HG02678 (cell line): Measurements from ENCODE around the gene GAB2.
"Not testable (repeated sequence)": the region's sequence is repeated elsewhere in the genome, so short reads cannot be mapped to it uniquely, and the experiment has no call there.

ENCODE experiments used
- ATAC-seq: cut with Tn5 transposase; IDR thresholded peaks from one replicate; pipeline ENCODE4 v1.9.1; 2021; ENCODE audit warnings: mild to moderate bottlenecking, moderate library complexity; ENCODE audit not compliant: unreplicated experiment

Gene GAB2

DNA sequence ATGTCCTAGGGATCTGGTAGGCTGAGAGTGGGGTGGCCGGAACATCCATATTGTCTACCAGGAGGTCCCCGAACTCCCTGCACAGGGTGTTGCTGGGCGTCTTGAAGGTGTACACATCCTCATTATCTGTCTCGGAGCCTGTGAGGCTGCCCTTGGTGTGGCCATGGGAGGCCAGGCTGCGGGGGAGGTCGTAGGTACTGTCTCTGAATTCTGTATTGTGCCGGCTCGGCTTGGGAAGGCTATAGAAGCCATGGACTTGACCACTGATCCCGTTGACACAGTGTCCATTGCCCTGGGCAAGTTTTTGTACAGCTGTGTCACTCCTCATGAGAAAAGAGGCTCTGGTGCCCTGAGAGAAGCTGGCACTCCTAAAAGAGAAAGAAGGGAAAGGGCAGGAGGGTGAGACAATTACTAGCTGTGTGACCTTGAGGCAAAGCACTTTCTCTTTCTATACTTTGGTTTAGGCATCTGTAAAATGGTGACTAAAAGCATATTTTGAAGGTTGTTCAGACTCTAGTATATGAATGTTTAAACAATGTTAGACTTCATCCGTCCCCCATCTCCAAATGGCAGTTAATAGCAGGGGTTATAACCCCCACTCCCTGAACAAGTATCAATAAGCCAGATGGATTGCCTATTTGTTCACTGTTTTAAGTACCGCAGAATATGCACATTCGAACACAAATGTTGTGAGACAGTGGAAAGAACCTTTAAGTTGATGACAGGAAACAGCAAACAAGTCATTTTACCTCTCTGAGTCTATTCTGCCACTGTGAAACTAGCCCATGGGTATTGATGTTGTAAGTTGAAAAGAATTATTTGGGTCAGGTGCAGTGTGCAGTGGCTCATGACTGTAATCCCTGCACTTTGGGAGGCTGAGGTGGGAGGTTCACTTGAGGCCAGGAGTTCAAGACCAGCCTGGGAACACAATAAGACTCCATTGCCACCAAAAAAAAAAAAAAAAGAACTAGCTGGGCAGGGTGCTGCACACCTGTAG, 190.6 kb downstream of the GAB2 start:
- no peak for ATAC-seq

DNA sequence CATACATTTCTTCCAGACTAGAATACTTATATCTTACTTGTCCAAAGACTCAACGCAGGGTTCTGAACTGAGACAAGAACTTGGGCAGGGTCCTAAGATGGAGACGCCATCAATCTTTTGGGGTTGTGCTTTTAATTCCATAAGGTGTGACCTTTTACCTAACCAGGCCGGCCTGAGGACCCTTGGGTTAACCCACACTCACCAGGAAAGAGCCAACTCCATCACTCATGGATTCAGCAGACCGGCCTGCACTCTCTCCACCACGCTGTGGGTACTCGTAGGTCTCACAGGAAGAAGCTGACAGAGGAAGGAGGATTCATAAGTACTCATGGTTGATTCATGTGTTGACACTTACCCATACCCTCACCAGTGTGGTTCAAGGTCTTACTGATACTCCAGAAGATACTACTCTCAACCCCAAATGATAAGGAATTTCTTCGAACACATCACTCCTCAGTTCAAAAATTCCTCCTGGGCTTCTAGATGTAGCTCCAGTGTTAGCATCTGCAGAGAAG, 192.7 kb downstream of the GAB2 start:
- no peak for ATAC-seq

DNA sequence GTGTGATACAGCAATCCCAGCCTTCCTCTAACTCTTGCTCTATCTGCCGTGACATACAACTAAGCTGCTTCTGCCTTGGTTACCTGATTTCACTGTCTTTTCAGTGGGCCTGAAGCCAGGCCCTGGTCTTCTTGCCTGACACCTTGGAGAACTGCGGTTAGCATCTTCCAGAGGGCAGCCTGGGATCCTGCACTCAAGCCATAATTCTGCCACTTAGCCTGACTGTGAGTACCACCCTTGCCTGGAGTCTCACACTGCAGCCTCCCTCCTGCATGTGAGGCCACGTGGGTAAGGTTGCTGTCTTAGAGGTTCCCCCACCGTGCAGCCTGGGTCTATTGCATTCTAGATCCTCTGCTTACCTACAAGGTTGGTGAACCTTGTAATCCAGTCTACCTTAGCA, 193.1 kb downstream of the GAB2 start:
- no peak for ATAC-seq

DNA sequence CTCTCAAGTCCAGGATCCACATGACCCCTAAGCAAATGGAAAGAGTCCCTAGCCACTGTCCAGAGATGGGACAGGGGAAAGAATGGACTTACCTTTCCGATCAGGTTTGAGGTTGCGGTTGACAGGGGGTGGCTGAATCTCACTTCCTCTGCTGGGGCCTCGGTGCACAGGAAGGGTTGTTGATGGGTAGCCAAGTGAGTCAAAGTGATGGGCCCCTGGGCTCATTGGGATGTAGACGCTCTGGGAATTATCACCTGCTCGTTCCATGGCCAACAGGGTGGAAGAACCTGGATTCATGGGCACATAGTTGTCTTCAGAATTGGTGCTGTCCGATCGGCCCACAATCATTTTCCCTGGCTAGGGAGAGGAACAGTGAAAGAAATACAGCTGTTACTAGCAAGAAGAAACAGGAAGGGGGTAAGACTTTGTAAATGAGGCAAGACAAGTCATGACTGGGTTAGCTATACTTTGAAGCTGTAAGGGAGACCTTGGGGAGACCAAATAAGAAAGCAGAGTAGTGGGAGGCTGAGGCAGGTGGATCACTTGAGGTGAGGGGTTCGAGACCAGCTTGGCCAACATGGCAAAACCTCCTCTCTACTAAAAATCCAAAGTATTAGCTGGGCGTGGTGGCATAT, 194.2 kb downstream of the GAB2 start:
- peak; percentile 80 for ATAC-seq

DNA sequence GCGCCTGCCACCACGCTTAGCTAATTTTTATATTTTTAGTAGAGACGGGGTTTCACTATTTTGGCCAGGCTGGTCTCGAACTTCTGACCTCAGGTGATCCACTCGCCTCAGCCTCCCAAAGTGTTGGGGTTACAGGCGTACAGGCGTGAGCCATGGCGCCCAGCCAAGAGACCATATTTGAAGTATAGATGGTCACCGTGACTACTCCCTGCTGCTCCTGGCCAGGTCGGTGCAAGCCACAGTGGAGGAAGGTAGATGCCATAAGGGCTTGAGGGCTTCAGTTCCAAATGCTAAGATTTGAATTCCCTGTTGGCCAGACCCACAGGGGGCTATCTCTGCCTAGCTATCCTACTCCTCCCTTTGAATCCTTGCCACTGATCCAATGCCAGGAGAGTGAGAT, 194.9 kb downstream of the GAB2 start:
- ATAC-seq = not testable (repeated sequence)

DNA sequence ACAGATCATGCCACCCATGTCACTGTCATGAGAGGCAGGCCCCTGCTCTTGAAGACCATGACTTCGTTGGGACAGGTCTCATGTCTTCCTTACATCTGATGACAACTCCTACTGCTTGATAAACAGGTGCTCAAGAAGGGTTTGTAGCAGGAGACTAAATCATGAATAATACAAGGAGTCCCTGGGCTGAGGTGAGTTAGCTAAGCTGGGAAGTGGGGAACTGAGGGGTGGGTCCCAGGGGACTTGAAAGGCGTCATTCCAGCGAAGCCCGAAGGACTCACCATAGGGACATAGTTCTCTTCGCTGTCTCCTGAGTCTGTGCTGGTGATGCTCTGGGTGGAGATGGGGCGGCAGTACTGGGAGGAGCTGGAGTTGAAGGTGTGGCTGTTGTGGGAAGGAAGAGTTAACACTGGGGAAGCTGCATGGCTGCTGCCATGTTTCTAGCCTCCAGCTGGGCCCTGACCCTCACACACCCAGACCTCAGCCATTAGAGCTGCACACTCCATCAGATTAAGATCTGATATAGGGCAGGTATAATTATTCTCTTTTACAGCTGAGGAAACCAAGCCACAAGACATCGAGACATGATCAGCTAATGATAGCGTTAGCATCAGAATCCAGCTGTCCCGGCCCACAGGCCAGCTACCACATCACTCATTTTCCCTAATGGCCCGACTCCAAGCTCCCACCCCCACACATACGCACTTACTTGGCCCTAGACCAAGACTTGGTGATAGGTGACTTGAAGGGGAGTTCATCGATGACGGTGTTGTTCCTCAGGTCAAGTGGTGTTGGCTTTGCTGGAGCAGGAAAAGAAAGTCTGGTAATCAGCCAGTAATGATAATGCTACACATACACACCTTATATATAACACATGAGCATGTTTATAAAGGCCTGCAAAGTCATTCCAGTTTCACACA, 196.0 kb downstream of the GAB2 start:
- ATAC-seq = no peak

DNA sequence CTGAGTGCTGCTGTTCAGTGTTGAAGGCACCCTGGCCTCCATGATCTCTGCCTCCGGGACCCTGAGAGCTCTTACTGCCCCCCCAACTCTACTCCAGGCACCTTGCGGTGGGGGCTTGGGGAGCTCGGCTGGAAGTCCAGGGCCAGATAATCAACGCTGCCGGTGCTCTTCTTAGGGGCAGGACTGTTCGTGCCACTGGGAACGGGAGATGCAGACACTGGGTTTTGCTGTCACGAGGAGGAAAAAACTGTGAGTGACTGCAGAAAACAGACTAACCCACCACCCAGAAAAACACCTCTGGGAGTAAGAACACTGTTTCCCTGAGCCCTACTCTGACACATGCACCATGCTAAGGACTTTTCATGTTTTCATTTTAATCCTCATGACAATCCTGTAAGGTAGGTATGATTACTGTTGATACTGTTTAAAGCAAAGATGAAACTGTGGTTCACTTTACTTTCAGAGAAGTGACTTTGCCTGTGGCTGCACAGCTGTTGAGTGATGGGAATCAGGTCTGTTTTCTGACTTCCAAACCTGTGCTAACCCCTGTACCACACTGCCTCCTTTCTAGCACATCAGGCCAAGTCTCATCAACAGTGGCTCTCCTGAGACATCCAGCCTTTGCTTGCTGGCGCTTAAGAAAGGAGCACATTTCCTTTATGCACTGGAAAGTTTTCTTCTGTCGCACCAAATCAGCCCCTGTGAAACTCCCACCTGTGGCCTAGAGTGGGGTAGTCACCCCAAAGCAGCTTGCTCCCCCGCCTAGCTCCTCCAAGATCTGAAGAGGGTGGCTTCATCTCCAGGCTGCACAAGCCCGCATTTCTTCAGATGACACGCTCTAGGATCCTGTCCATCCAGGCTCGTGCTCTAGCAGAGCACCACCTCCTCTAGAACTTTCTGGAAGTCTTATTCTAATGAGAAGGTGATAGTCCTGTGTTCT, 197.1 kb downstream of the GAB2 start:
- no peak for ATAC-seq

DNA sequence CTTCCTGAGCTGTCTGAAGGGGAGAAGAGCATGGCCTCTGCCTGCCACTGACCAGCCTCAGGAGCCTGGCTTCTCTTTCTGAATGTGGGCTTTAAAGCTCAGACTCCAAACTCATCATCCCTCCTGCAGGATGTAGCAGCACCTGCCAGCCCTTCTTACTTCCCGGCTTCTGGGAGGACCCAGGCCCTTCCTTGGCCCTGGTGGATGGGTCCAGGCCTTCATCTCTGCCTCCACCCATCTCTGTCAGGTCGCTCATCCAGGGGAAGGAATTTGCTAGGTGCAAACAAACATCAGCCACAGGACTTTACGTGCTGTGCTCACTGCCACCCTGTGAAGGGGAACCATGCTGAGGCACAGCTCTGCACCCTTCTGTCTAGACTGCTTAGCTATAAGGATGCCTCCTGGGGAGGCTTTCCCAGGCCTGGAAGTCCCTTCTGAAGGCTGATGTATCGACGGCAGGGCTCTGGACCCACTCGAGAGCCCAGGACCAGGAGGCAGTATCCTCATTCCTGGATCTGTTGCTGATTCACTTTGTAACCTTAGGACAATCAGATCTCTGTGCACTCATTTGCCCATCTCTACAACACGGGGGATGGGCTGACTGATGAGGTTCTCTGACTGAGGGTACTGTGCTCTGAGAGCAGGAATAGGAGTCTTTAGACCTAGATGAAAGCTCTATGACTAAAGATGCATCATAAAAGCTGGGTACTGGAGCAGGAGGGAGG, 198.0 kb downstream of the GAB2 start:
- ATAC-seq = no peak

DNA sequence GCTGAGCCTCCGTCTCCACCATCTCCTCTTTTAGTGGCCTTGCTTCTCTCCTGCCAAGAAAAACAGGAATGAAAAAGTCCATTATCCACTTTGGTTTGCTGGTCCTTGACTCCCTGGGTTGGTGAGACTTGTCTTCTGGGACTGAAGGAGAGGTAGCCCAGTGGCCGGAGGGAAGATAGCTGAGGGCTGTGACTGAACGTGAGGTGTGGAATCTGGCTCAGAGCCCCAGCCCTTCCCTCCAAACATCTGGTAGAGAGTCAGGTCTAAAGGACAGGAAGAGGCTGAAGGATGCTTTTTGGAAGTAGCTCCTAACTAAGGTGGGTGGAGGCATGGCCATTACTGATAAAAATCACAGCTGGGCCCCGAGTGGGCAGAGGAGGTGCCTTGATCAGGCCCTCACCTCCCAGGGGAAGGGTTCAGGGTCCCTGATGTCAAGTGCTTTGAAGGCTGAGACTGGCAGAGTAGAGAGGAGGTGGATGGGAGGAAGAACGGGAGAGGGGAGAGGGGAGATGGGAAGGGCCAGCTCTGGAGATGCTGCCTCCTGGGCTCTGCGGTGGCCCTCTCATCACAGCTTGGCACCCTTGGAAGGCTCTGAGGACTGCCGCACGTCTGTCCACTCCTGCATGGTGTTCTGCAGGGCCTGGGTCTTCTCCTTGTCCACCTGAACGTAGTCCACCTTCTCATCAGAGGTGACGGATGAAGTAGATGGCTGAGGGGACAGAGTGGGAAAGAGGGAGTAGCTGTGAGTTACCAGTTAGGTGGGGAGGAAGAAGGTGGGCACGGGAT, 198.7 kb downstream of the GAB2 start:
- no peak for ATAC-seq

DNA sequence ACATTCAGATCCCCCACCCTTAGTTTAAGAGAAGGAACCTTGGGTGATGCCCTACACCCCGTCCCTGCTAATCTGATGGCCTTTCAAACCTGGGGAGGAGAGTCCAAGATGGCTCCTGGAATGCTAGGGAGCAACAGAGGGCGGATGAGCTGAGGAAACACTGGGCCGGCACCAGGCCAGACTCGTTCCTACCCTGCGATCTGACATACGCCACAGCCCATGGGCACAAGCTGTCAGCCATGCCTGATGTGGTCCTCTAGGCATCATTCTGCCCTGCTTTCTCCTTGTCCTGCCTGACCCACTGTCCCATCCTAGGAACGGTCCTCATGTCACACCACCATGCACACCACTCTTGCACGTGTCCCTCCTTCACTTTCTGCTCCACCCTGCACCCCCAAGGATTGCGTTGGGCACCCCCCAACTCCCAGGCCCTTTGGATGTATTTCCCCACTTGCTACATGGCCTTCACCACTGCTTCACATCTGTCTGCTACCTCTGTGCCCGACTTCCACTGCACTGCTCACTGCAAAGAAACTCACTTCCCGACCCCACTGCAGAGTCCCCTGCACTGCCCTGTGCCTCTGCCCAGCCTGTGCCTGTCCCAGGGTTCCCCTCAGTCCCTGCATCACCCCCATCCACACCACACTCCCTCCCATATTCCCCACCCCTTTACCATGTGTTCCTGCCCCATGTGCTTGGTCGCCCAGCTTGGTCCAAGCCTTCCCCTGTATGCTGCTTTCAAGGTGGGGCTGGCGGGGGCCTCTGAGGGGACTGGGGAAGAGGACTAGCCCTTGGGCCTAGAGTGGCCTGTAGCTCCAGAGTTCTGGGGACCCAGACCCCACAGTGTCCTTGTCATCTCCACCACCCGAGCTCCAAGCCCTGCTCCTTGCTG, 199.7 kb downstream of the GAB2 start:
- no peak for ATAC-seq

DNA sequence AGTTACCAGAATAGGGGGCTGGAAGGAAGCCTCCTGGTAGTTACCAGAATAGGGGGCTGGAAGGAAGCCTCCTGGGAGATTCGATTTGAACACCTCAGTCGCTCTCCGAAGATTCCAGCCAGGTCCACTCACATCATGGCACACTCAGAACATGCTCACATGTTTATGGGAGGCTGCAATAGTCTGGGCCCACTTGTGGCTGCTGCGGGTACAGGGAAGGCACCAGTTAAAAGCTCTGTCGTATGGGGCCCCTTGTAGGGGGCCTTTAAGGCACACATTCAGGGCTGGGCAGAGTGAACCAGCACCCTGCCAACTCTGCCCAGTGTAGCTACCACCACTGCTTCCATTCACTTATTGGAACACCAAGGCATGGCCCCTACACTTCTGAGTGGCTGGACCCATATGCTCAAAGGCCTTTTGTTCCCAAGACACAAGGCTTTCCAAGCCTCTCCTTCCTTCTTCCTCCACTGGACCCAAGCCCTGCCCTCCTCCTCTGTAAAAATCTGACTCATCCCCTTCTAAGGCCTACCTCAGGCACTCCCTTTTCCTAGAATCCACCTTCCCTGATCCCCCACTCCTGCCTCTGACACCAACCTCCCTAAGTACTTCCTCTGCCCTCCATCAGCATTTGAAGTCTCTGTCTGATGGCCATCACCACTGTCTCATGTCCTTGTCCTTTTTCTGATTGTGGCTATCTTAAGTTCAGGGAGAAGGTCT, 200.9 kb downstream of the GAB2 start:
- ATAC-seq = no peak

DNA sequence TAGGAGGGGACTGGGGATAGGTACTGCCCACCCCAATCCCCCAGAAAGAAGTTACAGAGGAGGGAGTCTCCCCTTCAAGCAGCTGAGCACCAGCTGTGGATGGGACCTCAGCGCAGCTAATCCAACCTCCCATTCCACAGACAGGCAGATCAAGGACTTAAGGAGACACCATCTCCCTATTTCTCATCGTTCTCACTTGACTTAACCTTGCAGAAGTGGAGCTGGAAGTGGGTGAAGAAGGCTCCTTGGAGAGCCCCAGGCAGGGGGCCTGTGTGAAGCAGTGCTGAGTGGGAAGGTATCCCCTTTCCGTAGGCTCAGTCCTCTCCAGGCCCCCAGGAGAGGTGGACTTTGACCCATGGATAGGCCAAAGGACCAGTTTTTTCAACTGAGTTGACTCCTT, 201.6 kb downstream of the GAB2 start:
- no peak for ATAC-seq

DNA sequence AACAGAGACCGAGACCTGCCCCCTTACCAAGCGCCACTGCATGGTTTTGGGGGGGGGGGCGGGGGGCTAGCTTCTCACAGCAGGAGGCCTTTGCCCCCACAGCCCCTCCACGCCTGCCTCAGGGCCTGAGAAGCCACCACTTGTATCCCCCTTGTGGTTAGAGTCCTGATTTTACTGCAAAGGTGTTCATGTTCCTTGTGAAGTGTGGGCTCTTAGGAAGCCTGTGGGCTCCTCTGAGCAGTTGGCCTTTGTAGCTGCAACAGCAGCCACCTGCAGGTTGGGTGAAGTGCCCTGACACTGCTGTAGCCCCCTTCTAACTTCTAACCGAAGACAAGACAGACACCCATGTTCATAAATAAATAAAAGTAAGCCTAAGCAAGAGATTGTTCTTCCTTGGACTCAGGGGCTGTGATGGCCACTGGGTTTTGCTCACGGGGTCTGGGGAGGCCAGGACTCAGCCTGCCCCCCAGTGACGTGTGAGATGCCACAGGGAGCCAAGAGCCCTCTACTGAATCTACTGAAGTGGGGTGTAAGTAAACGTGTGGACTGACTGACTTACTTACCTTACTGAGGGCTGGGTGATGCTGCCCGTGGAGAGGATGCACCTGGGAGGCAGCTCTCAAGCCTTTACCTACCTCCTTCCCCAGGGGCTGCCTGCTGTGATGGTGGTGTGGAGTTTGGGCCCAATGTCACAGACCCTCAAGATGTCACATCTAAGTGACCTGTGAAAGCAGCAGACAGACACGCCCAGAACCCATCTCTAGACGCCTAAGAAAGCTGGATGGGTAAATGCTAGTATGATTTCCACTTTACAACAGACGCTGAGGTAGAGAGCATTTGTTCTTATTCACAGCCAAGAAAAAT, 203.1 kb downstream of the GAB2 start:
- no peak for ATAC-seq

DNA sequence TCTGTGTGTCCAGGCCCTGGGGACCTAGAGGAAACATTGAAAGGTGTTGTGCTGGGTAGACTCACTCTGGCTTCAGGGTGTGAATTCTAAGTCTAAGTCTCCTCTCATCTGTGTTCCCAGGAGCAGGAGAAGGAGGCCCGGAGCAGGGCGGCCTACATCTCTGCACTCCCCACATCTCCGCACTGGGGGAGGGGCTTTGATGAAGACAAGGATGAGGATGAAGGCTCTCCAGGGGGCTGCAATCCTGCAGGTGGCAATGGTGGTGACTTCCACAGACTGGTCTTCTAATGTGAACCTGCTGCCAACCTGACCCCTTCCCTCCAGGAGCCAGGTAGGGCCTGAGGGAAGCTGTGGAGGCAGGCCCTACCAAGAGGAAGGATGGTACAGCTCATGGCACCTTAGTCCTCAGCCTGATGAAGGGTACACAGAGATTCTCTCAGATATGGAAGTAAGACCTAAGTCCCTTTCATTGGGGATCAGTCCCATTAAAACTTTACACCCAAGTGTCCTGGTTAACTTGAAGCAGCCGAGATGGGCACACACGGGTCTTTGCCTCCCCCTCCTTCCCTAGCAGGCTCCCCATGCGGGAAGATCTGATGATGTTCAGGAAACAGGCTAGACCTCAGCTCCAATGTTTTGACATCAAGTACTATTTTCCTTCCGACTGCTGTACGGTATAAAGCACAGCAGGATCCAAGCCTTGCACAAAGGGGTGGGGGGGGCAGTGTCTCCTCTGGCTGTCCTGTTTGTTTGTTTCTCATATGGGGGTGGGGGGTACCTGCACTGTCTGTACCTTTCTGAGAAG, 203.9 kb downstream of the GAB2 start:
- no peak for ATAC-seq
